ENCODE data around the gene TRANK1. TPM values are rescaled to one million over a fixed set of nuclear protein-coding genes. Genes with fewer than 3 reads are reported as not detected.

The TRANK1 gene
- total RNA-seq, 1 donor from 2014 or later, result 11.3 TPM

DNA sequence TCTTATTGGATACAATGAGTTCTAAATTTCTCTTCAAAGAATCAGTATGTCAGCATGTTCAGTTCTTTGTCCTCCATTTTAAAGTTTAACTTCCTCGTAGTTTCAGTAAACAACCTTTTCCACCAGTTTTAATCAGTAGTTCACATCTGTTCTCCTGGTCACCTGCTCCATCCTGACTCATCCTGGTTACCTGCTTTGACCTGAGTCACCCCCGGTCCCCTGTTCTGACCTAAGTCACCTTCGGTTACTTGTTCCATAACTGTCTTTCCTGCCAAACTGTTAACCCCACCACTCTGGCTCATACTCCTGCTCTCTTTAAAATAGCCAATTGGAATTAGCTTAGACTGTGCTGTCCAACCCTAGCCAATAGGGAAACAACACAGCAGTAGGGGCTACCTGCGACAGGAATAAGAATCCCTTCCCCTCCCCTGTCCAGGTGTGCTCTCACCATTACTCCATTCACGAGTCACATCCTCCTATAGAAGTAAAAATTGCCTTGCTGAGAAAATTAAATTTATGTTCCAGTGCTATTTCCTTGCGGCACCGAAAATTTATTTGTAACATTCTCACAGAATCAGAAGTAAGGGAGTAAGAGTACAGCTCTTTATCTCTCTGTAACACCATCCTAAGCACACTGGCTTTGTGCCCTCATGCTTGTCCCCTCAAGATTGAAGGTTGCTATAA, 23.8 kb downstream of the TRANK1 start:
- Mint-ChIP-seq H3K27ac (ENCODE audit: unreplicated experiment) (no peak overlapping the region), H3K4me1 (no peaks in the 10 kb centered on the region), H3K9me3 (no peaks in the 10 kb centered on the region), H3K27me3 (ENCODE audit: low read depth) (no peaks in the 10 kb centered on the region), H3K36me3 (ENCODE audit: low read depth) (no peaks in the 10 kb centered on the region), H3K4me3 (no peak overlapping the region)
- DNase-seq (ENCODE audit: low read depth, low spot score), result no peak
- TF ChIP-seq, protein P1, sequence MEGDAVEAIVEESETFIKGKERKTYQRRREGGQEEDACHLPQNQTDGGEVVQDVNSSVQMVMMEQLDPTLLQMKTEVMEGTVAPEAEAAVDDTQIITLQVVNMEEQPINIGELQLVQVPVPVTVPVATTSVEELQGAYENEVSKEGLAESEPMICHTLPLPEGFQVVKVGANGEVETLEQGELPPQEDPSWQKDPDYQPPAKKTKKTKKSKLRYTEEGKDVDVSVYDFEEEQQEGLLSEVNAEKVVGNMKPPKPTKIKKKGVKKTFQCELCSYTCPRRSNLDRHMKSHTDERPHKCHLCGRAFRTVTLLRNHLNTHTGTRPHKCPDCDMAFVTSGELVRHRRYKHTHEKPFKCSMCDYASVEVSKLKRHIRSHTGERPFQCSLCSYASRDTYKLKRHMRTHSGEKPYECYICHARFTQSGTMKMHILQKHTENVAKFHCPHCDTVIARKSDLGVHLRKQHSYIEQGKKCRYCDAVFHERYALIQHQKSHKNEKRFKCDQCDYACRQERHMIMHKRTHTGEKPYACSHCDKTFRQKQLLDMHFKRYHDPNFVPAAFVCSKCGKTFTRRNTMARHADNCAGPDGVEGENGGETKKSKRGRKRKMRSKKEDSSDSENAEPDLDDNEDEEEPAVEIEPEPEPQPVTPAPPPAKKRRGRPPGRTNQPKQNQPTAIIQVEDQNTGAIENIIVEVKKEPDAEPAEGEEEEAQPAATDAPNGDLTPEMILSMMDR (conservative IDR thresholded peaks at IDR 0.05), result no peak

DNA sequence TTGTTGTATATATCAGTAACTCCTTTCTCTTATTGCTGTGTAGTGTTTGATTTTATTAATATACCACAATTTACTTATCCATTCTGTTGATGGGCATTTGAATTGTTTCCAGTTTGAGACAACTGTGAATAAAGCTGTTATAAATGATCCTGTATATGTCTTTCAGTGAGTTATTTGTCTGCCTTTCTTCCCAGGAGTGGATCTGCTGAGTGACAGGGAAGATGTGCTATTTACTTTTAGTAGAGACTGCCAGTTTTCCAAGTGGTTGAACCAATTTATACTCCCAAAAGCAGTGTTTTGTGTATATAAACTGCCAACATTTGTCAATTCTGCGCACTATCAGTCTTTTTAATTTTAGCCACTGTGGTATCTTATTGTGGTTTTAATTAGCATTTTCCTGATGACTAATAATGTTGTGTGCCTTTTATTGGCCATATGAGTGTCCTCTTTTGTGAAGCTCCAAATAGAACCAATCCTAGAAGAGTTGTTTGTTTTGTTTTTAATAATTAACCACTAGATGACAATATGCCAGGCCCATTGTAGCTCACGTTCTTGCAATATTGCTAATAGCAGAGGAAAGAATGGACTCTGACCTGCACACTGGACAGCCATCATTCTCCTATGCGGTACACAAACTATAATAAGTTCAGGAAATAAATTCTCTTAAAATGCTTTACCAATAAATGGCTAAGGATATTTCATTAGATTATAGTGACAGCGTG, 25.3 kb downstream of the TRANK1 start:
- no peak for DNase-seq (ENCODE audit: low read depth, low spot score)
- Mint-ChIP-seq H3K9me3 (no peaks in the 10 kb centered on the region), H3K27me3 (ENCODE audit: low read depth) (no peaks in the 10 kb centered on the region), H3K4me3 (no peak overlapping the region), H3K4me1 (no peaks in the 10 kb centered on the region), H3K36me3 (ENCODE audit: low read depth) (no peaks in the 10 kb centered on the region), H3K27ac (ENCODE audit: unreplicated experiment) (no peak overlapping the region)
- TF ChIP-seq, protein P1 (conservative IDR thresholded peaks at IDR 0.05), result no peak

DNA sequence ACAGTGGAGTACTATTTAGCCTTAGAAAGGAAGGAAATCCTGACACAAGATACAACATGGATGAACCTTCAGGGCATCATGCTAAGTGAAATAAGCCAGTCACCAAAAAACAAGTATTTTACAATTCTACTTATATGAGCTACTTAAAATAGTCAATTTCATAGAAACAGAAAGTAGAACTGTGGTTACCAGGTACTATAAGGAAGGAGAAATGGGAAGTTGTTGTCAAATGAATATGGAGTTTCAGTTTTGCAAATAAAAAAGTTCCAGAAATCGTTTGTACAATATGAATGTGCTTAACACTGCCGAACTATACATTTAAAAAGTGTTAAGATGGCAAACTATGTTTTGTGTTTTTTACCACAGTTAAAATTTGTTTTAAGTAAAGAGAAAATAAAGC, 26.8 kb downstream of the TRANK1 start:
- Mint-ChIP-seq H3K9me3 (no peaks in the 10 kb centered on the region), H3K27me3 (ENCODE audit: low read depth) (no peaks in the 10 kb centered on the region), H3K36me3 (ENCODE audit: low read depth) (no peaks in the 10 kb centered on the region), H3K4me1 (no peaks in the 10 kb centered on the region), H3K4me3 (no peak overlapping the region), H3K27ac (ENCODE audit: unreplicated experiment) (no peak overlapping the region)
- DNase-seq (ENCODE audit: low read depth, low spot score), result no peak
- TF ChIP-seq, protein P1 (conservative IDR thresholded peaks at IDR 0.05), result no peak

DNA sequence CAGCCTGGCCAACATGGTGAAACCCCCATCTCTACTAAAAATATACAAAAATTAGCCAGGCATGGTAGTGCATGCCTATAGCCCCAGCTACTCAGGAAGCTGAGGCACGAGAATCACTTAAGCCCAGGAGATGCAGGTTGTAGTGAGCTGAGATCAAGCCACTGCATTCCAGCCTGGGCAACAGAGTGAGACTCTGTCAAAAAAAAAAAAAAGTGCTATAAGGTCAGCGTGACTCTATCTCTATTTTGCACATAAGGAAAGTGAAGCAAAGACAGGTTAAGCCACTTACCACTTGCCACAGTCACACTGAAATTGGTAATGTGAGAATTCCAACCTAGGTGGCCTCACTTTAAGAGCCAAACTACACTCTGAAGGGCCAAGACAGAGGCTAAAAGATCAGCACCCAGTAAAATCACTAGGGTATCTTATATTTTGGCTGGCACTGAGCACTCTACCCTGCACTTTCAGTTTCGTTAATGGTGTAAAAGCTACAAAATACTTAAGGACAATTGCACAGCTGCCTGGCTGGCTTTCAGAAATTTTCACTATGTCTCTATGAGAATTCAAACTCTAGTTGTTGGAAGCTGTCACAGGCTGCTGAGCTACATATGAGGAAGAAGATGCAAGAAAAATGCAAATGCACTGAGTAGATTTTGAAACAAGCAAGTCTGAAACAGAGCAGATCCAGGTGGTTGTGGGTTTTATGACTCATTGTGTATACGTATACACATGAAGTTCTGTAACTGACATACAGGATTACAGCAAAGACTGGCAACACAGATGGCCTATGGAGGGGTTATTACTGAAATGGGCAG, 32.7 kb downstream of the TRANK1 start:
- peaks cover 7% of the 10 kb centered on the region for H3K4me1 Mint-ChIP-seq
- no peaks in the 10 kb centered on the region for H3K27me3 Mint-ChIP-seq (ENCODE audit: low read depth)
- no peak for DNase-seq (ENCODE audit: low read depth, low spot score)
- H3K9me3 Mint-ChIP-seq, result no peaks in the 10 kb centered on the region
- TF ChIP-seq, protein P1 (conservative IDR thresholded peaks at IDR 0.05), result no peak
- H3K27ac Mint-ChIP-seq (ENCODE audit: unreplicated experiment), result no peak overlapping the region
- no peaks in the 10 kb centered on the region for H3K36me3 Mint-ChIP-seq (ENCODE audit: low read depth)
- no peak overlapping the region for H3K4me3 Mint-ChIP-seq

DNA sequence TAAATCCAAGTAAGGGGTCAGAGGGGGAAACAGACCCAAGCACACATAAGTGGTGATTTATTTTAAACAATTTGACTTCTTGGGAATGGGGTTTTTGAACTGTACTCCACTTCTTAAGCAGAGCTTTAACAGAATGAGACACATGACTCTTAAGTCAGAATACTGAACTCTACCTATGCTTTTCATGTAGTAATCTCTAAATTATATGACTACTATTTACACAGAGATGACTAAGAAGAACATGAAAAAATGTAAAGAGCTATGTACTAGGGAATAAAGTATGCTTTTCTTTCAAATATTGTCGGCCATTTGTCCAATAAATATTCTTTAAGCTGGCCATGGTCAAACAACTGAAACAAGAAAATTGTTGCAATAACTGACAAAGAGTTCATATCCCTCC, 35.2 kb downstream of the TRANK1 start:
- H3K27ac Mint-ChIP-seq (ENCODE audit: unreplicated experiment), result no peak overlapping the region
- TF ChIP-seq, protein P1 (conservative IDR thresholded peaks at IDR 0.05), result no peak
- no peaks in the 10 kb centered on the region for H3K36me3 Mint-ChIP-seq (ENCODE audit: low read depth)
- peaks cover 10% of the 10 kb centered on the region for H3K4me1 Mint-ChIP-seq
- DNase-seq (ENCODE audit: low read depth, low spot score), result no peak
- H3K9me3 Mint-ChIP-seq, result no peaks in the 10 kb centered on the region
- H3K27me3 Mint-ChIP-seq (ENCODE audit: low read depth), result no peaks in the 10 kb centered on the region
- no peak overlapping the region for H3K4me3 Mint-ChIP-seq

Measured in neural crest cell (in vitro differentiated cells).